HepG2 (cell line): Measurements from ENCODE around the gene PRPSAP1. TPM values are rescaled to one million over a fixed set of nuclear protein-coding genes. Genes with fewer than 3 reads are reported as not detected.

Experiments
- ATF1 ChIP-seq: IDR thresholded peaks from 2 replicates; pipeline ENCODE4 v1.6.1; 2016; ENCODE audit warnings: mild to moderate bottlenecking, control low read depth
- CCDC6 ChIP-seq: sonication (generic); formaldehyde crosslinking; IDR thresholded peaks from 2 replicates; pipeline ENCODE4 v1.8.1; 2022; ENCODE audit warnings: mild to moderate bottlenecking, missing genetic modification reagents, moderate library complexity
- KDM5B ChIP-seq: sonication (generic); formaldehyde crosslinking; IDR thresholded peaks from 2 replicates; pipeline ENCODE4 v1.4.0; 2020; ENCODE audit warnings: missing genetic modification reagents, mild to moderate bottlenecking, borderline replicate concordance
- MLX ChIP-seq: IDR thresholded peaks from 2 replicates; pipeline ENCODE4 v1.6.1; 2016
- NFKB2 ChIP-seq: sonication (generic); formaldehyde crosslinking; IDR thresholded peaks from 2 replicates; pipeline ENCODE4 v1.4.0; 2020; ENCODE audit warnings: missing genetic modification reagents, borderline replicate concordance
- POLR2AphosphoS2 ChIP-seq: IDR thresholded peaks from 2 replicates; pipeline ENCODE4 v1.6.1; 2011; ENCODE audit warnings: low read depth, low read length, improper control_type of control experiment
- PRMT3 ChIP-seq: sonication (generic); formaldehyde crosslinking; IDR thresholded peaks from 2 replicates; pipeline ENCODE4 v1.8.1; 2022; ENCODE audit warnings: low read depth, mild to moderate bottlenecking, moderate library complexity, missing genetic modification reagents, borderline replicate concordance
- SP1 ChIP-seq, 2 experiments: fragments of 450-650 bp in 1 of 2; sonication (generic) in 1 of 2; formaldehyde crosslinking in 1 of 2; IDR thresholded peaks; 2 replicates each; pipeline versions ENCODE4 v1.4.0 to v1.6.1; 2016 to 2020; ENCODE audit warnings: missing genetic modification reagents in 1 of 2
- SPEN ChIP-seq: sonication (generic); formaldehyde crosslinking; IDR thresholded peaks from 2 replicates; pipeline ENCODE4 v1.5.1; 2020; ENCODE audit warnings: low read depth, mild to moderate bottlenecking, missing genetic modification reagents
- YEATS4 ChIP-seq: sonication (generic); formaldehyde crosslinking; IDR thresholded peaks from 2 replicates; pipeline ENCODE4 v1.4.0; 2020; ENCODE audit warnings: missing genetic modification reagents, borderline replicate concordance
- ZBTB34 ChIP-seq: sonication (generic); formaldehyde crosslinking; IDR thresholded peaks from 2 replicates; pipeline ENCODE4 v1.8.0; 2022; ENCODE audit warnings: mild to moderate bottlenecking, missing genetic modification reagents
- ZNF101 ChIP-seq: sonication (generic); formaldehyde crosslinking; IDR thresholded peaks from 2 replicates; pipeline ENCODE4 v1.4.0; 2020; ENCODE audit warnings: mild to moderate bottlenecking, low read depth, missing genetic modification reagents, borderline replicate concordance
- ZNF230 ChIP-seq: sonication (generic); formaldehyde crosslinking; IDR thresholded peaks from 2 replicates; pipeline ENCODE4 v1.4.0; 2020; ENCODE audit warnings: mild to moderate bottlenecking, missing genetic modification reagents
- ZNF567 ChIP-seq: sonication (generic); formaldehyde crosslinking; IDR thresholded peaks from 2 replicates; pipeline ENCODE4 v1.8.1; 2023; ENCODE audit warnings: mild to moderate bottlenecking, missing genetic modification reagents, borderline replicate concordance
- ZNF607 ChIP-seq: sonication (generic); formaldehyde crosslinking; IDR thresholded peaks from 2 replicates; pipeline ENCODE4 v1.5.1; 2020; ENCODE audit warnings: missing genetic modification reagents, mild to moderate bottlenecking, borderline replicate concordance
- ZSCAN25 ChIP-seq: sonication (generic); formaldehyde crosslinking; IDR thresholded peaks from 2 replicates; pipeline ENCODE4 v1.8.0; 2022; ENCODE audit warnings: mild to moderate bottlenecking, missing genetic modification reagents
- polyA plus RNA-seq, 8 experiments: library from polyadenylated mRNA; depleted of rRNA in 3 of 8; stranded (reverse) in 7 of 8; unstranded in 1 of 8; fragments of >200 nt; fragmentation: Illumina TruSeq in 4 of 8; extraction: Trizol in 4 of 8; gene quantifications; 2 replicates each; pipeline versions ENCODE4 v1.2.1 to v1.2.3, GENCODE V29; 2011 to 2016; ENCODE audit warnings: low read depth in 4 of 8, missing spikeins in 1 of 8, mixed read lengths in 1 of 8; ENCODE audit not compliant: insufficient read depth in 1 of 8
- total RNA-seq, 5 experiments: library from RNA; depleted of rRNA; stranded (reverse); fragments of >200 nt; fragmentation: Illumina TruSeq; extraction: Trizol; gene quantifications; 2 replicates each; pipeline ENCODE4 v1.2.3, GENCODE V29; 2016; ENCODE audit warnings: low read depth in 1 of 5
- TF ChIP-seq, protein P1 (sequence below): sonication (generic); formaldehyde crosslinking; IDR thresholded peaks from 2 replicates; pipeline ENCODE4 v1.8.1; 2023; ENCODE audit warnings: missing genetic modification reagents, inconsistent platforms, borderline replicate concordance
- TF ChIP-seq, protein P2 (sequence below): sonication (generic); formaldehyde crosslinking; conservative IDR thresholded peaks from 2 replicates; pipeline ENCODE4 v1.5.0; 2020; ENCODE audit warnings: missing genetic modification reagents
- TF ChIP-seq, protein P3 (sequence below): sonication (generic); formaldehyde crosslinking; IDR thresholded peaks from 2 replicates; pipeline ENCODE4 v1.5.1; 2020; ENCODE audit warnings: mild to moderate bottlenecking, missing genetic modification reagents

The PRPSAP1 gene
- total and polyA plus RNA-seq, 2 of the 13 experiments (the other 11 are each of a cell fraction or from before 2014, with no cell fraction given): 91.1 to 314 TPM

GRCh38 chr17:76381633-76382350, 28.1 kb upstream of the PRPSAP1 start (continued):
- TF ChIP-seq, protein P1, sequence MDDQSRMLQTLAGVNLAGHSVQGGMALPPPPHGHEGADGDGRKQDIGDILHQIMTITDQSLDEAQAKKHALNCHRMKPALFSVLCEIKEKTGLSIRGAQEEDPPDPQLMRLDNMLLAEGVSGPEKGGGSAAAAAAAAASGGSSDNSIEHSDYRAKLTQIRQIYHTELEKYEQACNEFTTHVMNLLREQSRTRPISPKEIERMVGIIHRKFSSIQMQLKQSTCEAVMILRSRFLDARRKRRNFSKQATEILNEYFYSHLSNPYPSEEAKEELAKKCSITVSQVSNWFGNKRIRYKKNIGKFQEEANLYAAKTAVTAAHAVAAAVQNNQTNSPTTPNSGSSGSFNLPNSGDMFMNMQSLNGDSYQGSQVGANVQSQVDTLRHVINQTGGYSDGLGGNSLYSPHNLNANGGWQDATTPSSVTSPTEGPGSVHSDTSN: peak; percentile 44; the same call in 1 of the 2 replicates
- TF ChIP-seq, protein P2, sequence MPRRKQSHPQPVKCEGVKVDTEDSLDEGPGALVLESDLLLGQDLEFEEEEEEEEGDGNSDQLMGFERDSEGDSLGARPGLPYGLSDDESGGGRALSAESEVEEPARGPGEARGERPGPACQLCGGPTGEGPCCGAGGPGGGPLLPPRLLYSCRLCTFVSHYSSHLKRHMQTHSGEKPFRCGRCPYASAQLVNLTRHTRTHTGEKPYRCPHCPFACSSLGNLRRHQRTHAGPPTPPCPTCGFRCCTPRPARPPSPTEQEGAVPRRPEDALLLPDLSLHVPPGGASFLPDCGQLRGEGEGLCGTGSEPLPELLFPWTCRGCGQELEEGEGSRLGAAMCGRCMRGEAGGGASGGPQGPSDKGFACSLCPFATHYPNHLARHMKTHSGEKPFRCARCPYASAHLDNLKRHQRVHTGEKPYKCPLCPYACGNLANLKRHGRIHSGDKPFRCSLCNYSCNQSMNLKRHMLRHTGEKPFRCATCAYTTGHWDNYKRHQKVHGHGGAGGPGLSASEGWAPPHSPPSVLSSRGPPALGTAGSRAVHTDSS (CRISPR knock-in tag): 0 out of 2 replicates have a peak, but pooled peaks have one; percentile 62
- TF ChIP-seq, protein P3, sequence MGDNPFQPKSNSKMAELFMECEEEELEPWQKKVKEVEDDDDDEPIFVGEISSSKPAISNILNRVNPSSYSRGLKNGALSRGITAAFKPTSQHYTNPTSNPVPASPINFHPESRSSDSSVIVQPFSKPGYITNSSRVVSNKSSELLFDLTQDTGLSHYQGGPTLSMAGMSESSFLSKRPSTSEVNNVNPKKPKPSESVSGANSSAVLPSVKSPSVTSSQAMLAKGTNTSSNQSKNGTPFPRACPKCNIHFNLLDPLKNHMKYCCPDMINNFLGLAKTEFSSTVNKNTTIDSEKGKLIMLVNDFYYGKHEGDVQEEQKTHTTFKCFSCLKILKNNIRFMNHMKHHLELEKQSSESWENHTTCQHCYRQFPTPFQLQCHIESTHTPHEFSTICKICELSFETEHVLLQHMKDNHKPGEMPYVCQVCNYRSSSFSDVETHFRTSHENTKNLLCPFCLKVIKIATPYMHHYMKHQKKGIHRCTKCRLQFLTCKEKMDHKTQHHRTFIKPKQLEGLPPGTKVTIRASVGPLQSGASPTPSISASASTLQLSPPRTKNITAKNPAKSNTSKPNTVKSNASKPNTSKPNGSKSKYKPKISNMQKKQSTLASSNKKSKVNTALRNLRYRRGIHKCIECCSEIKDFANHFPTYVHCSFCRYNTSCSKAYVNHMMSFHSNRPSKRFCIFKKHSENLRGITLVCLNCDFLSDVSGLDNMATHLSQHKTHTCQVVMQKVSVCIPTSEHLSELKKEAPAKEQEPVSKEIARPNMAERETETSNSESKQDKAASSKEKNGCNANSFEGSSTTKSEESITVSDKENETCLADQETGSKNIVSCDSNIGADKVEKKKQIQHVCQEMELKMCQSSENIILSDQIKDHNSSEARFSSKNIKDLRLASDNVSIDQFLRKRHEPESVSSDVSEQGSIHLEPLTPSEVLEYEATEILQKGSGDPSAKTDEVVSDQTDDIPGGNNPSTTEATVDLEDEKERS: no peak
- TF ChIP-seq ZSCAN25 (CRISPR knock-in tag) (no peak; the same call in 1 of the 2 replicates), ZBTB34 (CRISPR knock-in tag) (no peak), NFKB2 (CRISPR knock-in tag) (no peak; the same call in none of the 2 replicates), KDM5B (CRISPR knock-in tag) (no peak), ZNF230 (peak; percentile 46; the same call in 1 of the 2 replicates), ZNF101 (CRISPR knock-in tag) (no peak), SPEN (CRISPR knock-in tag) (no peak), ATF1 (CRISPR knock-in tag) (no peak), SP1 (IDR thresholded peaks at IDR 0.05) (no peak), SP1 (CRISPR knock-in tag; IDR thresholded peaks at IDR 0.05) (peak; percentile 34; the same call in 1 of the 2 replicates), MLX (CRISPR knock-in tag) (no peak; the same call in 1 of the 2 replicates), ZNF567 (CRISPR knock-in tag) (no peak), YEATS4 (CRISPR knock-in tag) (no peak), PRMT3 (CRISPR knock-in tag) (no peak), POLR2AphosphoS2 (no peak), CCDC6 (CRISPR knock-in tag) (no peak), ZNF607 (CRISPR knock-in tag) (peak; percentile 18; the same call in 1 of the 2 replicates)
